ENCODE data around the gene IFNL2. TPM values are rescaled to one million over a fixed set of nuclear protein-coding genes. Genes with fewer than 3 reads are reported as not detected.

Gene IFNL2
- total RNA-seq, 1 experiment from 2014 or later: not detected

- DNase-seq (ENCODE audit: low read depth): no peak
Observed at GRCh38 chr19:39318071-39318470, 49.9 kb downstream of the IFNL2 start.

- DNase-seq (ENCODE audit: low read depth): no peak
Observed at GRCh38 chr19:39318690-39319089, 50.5 kb downstream of the IFNL2 start.

GRCh38 chr19:39319098-39319891 lies 51.1 kb downstream of the IFNL2 start:
- no peak for DNase-seq (ENCODE audit: low read depth)

Other genes starting within 250 kb of the IFNL2 start
- 6.7 and 10.6 TPM in 2 replicates for gene FBXO27, start 235.8 kb upstream of the IFNL2 start, total RNA-seq (2014; rRNA removed; shearing (Covaris generic))
- 0.89 and 1.7 TPM in 2 replicates for gene ACP7, start 184.0 kb upstream of the IFNL2 start, total RNA-seq (2014; rRNA removed; shearing (Covaris generic))
- gene PAK4, start 142.6 kb upstream of the IFNL2 start, total RNA-seq (2014; rRNA removed; shearing (Covaris generic)): 6.1 and 10.9 TPM in 2 replicates
- gene NCCRP1, start 71.4 kb upstream of the IFNL2 start, total RNA-seq (2014; rRNA removed; shearing (Covaris generic)): not detected in 2 replicates
- gene SYCN, start 64.1 kb upstream of the IFNL2 start, total RNA-seq (2014; rRNA removed; shearing (Covaris generic)): not detected in 2 replicates
- gene IFNL3, start 23.4 kb upstream of the IFNL2 start, total RNA-seq (2014; rRNA removed; shearing (Covaris generic)): not detected in 2 replicates
- gene IFNL4, start 19.5 kb upstream of the IFNL2 start, total RNA-seq (2014; rRNA removed; shearing (Covaris generic)): not detected in 2 replicates
- 1.3 TPM in 1 of 2 replicates, not detected in the other for gene IFNL1, start 28.0 kb downstream of the IFNL2 start, total RNA-seq (2014; rRNA removed; shearing (Covaris generic))
- 0.12 TPM in 1 of 2 replicates, not detected in the other for gene LRFN1, start 52.5 kb downstream of the IFNL2 start, total RNA-seq (2014; rRNA removed; shearing (Covaris generic))
- 0.54 and 3.2 TPM in 2 replicates for gene GMFG, start 67.6 kb downstream of the IFNL2 start, total RNA-seq (2014; rRNA removed; shearing (Covaris generic))
- gene SAMD4B, start 74.0 kb downstream of the IFNL2 start, total RNA-seq (2014; rRNA removed; shearing (Covaris generic)): 45.0 and 96.3 TPM in 2 replicates
- 69.0 and 79.3 TPM in 2 replicates for gene PAF1, start 122.7 kb downstream of the IFNL2 start, total RNA-seq (2014; rRNA removed; shearing (Covaris generic))
- 46.7 and 47.3 TPM in 2 replicates for gene MED29, start 123.0 kb downstream of the IFNL2 start, total RNA-seq (2014; rRNA removed; shearing (Covaris generic))
- gene ZFP36, start 138.5 kb downstream of the IFNL2 start, total RNA-seq (2014; rRNA removed; shearing (Covaris generic)): 6.0 and 10.8 TPM in 2 replicates
- gene PLEKHG2, start 144.3 kb downstream of the IFNL2 start, total RNA-seq (2014; rRNA removed; shearing (Covaris generic)): 8.6 and 11.7 TPM in 2 replicates
- gene RPS16, start 167.6 kb downstream of the IFNL2 start, total RNA-seq (2014; rRNA removed; shearing (Covaris generic)): 26.6 and 28.7 TPM in 2 replicates
- 68.4 and 97.7 TPM in 2 replicates for gene SUPT5H, start 177.2 kb downstream of the IFNL2 start, total RNA-seq (2014; rRNA removed; shearing (Covaris generic))
- 88.1 and 93.0 TPM in 2 replicates for gene TIMM50, start 212.4 kb downstream of the IFNL2 start, total RNA-seq (2014; rRNA removed; shearing (Covaris generic))
- 0.86 and 2.3 TPM in 2 replicates for gene DLL3, start 230.6 kb downstream of the IFNL2 start, total RNA-seq (2014; rRNA removed; shearing (Covaris generic))
- gene SELENOV, start 246.7 kb downstream of the IFNL2 start, total RNA-seq (2014; rRNA removed; shearing (Covaris generic)): not detected in 2 replicates